ENCODE results near the gene CMPK2.

Gene CMPK2

DNA sequence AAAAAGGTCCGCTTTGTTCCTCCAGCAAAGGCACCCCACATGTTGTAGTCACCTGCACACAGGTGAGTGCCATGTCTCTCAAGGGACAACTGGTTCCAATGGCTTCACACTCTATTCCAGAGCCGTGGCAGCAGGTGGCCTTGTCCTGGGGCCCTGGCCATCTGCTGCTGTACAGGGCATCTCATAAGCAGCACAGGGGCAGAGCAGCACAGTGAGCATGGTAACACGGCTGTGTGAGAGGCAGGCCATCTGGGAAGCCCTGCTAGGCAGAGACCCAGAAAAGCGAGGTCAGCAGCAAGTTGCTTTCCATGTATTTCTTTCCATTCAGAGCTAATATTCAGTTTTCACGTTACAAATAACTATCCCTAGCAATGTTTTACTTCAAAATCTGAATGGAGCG is 54.7 kb downstream of the CMPK2 start:
- no peak for DNase-seq (ENCODE audit: low spot score)

DNA sequence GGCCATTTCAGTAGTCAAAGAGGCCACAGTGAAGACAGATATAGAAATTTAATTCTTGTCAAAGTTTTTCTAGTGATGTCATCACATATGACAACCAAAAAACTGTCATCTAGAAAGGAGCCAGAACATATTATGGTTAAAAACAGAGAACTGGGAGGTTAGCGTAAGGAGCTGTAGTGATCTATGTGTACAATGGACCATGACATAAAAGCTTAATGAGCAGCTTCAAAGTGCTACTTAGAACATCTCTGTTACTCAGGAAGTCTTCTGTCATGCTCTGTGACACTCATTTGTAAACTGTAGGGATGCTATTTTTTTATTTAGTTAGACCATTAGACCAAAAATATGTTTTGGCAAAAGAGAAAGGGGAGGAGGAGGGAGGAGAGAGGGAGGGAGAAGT is 57.3 kb downstream of the CMPK2 start:
- DNase-seq (ENCODE audit: low spot score): no peak

DNA sequence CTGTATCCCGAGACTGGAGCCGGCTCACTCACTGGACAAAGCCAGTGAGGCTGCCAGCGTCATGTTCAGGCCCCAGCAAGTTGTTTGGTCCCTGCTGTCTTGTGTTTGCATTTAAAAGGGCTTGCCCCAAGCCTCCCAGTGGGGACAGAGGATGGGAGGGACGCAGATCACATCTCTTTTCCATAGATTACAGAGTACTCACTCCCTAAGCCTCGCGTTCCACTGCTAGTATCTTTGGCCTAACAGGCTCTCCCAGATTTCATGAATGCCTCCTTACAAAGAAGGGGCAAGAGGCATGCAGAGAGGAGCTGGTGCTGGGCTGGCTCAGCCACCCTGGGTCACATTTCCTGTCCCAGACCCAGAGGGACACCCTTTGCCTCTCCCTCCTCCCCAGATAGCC is 59.1 kb downstream of the CMPK2 start:
- no peak for DNase-seq (ENCODE audit: low spot score)

DNA sequence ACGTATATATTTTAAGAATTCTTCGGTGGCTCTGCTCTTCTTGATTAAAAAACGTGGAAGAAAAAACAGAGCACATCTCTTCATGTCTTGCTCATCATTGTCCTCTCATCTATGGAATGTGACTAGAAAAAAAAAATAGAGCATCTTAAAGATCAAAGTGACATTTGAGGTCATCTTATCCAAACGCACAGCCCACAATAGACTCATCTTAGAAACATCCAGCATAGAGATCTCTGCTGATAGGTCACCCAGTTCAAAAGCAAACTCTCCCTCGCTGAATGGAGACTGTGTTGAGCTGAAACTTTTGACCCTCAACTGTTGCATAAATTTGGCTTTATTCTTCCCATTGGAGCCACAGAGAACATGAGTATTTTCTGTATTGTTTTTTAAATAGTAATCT is 65.2 kb downstream of the CMPK2 start:
- DNase-seq (ENCODE audit: low spot score): no peak

All from HuH-7 (cell line).